ENCODE data around the gene MTO1. TPM values are rescaled to one million over a fixed set of nuclear protein-coding genes. Genes with fewer than 3 reads are reported as not detected.

The MTO1 gene, protein sequence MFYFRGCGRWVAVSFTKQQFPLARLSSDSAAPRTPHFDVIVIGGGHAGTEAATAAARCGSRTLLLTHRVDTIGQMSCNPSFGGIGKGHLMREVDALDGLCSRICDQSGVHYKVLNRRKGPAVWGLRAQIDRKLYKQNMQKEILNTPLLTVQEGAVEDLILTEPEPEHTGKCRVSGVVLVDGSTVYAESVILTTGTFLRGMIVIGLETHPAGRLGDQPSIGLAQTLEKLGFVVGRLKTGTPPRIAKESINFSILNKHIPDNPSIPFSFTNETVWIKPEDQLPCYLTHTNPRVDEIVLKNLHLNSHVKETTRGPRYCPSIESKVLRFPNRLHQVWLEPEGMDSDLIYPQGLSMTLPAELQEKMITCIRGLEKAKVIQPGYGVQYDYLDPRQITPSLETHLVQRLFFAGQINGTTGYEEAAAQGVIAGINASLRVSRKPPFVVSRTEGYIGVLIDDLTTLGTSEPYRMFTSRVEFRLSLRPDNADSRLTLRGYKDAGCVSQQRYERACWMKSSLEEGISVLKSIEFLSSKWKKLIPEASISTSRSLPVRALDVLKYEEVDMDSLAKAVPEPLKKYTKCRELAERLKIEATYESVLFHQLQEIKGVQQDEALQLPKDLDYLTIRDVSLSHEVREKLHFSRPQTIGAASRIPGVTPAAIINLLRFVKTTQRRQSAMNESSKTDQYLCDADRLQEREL
- 22.5 TPM for polyA plus RNA-seq (2013, experiment 1 of 2; ENCODE audit: insufficient read length)
- polyA plus RNA-seq (2013, experiment 2 of 2; ENCODE audit: insufficient read length), result 23.9 TPM

DNA sequence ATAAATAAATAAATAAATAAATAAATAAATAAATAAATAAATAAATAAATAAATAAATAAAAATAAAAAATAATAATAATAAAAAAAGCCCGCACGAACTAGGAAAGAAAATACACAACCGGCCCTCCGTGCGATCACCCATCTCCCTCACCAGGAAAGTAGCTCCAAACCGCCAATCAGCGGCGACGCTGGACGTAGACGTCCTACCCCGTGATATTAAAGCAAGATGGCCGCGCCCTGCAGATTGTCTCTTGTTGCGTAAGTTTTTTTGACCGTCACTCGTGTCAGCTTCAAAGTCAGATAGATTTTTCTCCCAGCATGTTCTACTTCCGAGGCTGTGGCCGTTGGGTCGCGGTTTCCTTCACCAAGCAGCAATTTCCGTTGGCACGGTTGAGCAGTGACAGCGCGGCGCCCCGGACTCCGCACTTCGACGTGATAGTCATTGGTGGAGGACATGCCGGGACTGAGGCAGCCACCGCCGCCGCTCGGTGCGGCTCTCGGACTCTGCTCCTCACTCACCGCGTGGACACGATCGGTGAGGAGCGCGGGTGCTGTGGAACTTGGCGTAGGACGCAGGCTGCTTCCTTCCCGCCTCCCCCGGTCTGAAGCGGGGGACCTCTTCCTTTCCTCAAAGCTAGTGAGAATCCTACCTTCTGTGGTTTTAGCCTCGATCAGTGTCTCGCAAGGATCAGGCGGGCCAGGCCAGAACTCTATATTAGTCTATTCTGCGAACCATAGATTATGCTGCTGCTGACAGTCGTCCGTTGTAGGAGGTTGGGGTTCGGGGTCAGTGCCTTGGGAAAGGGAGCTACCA lies at the start of gene MTO1:
Gene MTO1, plus strand, starts transcription at position 201 of the 814 bp plus-strand sequence. Its CDS starts 118 bp downstream, at position 319.
- DNase-seq, result peak; percentile 92

DNA sequence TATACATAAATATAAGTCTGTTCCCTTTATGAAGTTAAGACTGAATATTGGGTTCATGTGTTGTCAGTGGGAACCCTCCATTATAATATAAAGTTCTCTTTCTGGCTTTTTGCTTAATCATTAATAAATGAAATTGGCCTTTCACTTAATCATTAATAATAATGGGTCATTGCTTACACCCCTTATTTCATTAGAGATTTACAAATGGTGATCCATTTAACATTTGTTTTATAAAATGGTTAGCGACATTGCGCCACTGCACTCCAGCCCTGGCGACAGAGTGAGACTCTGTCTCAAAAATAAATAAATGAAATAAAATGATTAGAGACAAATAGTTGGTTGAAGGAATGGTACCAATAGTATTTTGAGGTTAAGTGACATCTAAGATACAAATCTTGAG lies 48.4 kb upstream of the MTO1 start:
- no peak for DNase-seq

DNA sequence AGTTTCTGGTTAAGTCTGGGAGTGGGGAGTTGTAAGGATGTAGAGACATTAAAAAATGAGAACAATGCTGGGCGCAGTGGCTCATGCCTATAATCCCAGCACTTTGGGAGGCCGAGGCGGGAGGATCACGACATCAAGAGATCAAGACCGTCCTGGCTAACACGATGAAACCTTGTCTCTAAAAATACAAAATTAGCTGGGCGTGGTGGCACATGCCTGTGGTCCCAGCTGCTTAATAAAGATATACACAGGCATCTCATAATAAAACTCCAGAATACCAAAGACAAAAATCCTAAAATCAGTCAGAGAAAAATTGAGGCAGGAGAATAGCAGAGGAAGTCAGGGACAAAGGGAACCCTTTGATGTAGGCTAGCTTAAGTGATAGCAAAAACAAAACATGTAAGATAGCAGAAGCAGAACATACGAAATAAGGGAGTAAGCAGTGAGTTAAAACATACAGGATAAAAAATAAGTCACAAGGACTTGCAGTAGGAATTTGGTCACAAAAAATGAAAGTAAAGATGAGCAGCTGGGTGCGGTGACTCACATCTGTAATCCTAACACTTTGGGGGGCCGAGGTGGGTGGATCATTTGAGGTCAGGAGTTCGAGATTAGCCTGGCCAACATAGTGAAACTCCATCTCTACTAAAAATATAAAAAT lies 43.3 kb upstream of the MTO1 start:
- peak; percentile 17 for DNase-seq

DNA sequence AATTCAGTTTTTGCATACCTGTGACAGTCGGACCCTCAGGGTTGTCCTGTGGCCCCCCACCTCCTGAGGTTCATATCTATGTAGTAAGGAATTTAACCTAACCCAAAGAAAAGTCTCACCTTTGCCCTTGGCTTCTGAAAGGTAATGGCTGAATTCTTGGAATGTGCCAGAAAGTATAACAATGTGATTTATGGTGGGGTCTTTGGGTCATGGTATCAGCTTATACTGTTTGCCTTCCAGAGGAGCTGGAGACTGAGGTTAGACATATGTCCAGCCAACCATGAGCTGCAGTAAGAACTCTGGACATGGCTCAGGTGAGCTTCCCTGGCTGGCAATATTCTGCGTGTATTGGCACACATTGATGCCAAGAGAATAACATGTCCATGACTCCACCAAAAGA lies 40.0 kb upstream of the MTO1 start:
- no peak for DNase-seq

DNA sequence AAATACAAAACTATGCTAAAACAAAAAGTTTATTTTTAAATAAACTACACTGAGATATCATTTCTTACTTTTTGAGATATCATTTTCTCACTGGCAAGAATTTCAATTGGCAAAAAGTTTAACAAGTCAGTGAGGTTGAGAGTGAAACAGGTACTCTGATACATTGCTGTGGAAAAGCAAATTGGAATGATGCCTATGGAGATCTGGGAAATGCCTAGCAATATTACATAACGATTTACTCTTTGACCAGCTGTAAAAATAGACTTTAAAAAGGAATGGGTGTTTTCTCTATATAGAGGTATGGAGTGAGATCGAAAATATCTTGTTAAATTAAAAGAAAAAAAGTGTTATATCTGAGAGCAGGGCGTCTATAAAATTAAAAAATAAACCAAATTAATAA lies 26.3 kb upstream of the MTO1 start:
- DNase-seq, result no peak

DNA sequence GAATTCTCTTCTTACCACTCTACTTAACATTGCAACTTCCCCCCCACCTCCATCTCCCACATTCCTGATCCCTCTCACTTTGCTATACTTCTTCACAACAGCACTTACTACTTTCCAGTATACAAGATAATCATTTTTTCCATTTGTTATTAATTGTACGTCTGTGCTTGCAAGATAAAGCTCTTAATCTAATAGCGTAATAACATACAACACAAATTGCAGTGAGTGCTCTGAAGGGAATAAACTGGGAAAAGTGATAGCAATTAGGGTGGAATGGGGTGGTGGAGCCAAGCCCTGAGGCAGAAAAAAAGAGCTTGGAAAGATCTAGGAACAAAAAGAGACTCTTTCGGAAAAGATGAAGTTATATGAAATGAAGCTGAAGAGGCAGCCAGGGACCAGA lies 18.0 kb upstream of the MTO1 start:
- no peak for DNase-seq

DNA sequence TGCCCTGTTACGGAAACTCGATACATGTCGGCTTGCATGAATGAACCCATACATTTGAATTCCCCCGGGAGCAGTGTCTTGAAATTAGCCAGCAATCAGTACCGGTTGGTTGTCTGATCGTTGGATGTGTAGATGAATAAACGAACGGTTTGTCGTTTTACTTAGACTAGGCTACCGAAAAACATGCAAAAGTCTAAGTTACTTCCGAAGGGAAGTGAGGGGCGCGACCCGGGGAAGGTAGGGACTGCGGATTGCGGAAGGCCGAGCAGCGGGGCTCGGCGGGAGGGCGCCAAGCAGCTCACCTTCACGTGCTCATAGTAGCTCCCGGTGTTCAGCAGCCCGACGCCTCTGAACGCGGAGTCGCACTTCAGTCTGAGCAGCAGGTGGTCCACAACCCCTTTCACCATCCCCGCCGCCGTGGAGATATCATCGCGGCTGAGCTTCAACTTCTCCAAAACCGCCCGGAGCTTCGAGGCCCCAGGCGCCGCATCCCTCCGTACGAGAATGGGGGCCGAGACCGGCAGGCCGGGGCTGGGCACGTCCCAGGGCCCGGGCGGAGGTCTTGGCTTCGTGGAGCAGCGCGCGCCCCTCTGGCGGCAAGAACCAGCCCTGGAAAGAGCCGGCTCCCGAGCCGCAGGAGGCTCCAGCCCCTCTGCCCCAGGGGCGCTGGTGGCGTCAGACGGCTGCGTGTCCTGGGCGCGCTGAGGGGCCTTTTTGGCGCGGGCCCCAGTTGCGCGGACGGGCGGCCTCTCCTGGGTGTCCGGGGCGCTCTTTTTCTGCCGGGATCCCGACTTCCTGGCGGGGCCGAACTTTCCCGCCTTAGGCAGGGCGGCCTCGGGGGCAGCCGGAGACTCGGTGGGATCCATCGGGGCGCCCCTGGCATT lies 10.1 kb upstream of the MTO1 start:
- peak; percentile 56 for DNase-seq

DNA sequence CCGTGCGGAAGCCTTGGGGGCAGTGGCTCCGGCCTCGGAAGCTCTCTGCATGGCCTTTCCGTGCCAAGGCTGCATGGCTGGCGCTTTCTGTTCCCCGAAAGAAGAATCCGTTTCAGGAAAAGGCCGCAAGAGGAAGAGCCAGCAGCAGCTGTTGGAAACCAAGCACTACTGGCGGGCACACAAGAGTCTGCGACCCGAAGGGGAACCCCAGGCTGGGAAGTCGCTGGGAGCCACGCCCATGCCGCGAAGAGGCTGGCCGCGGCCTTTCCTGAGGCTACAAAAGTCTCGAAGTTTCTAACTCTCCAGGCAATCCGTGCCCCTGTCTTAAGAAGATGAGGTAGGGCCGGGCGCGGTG lies 9.5 kb upstream of the MTO1 start, which contains the start of gene CGAS:
Gene CGAS, minus strand, starts transcription at position 191 of the 355 bp plus-strand sequence. Its CDS starts 116 bp downstream, at position 75.
- DNase-seq, result peak; percentile 65

DNA sequence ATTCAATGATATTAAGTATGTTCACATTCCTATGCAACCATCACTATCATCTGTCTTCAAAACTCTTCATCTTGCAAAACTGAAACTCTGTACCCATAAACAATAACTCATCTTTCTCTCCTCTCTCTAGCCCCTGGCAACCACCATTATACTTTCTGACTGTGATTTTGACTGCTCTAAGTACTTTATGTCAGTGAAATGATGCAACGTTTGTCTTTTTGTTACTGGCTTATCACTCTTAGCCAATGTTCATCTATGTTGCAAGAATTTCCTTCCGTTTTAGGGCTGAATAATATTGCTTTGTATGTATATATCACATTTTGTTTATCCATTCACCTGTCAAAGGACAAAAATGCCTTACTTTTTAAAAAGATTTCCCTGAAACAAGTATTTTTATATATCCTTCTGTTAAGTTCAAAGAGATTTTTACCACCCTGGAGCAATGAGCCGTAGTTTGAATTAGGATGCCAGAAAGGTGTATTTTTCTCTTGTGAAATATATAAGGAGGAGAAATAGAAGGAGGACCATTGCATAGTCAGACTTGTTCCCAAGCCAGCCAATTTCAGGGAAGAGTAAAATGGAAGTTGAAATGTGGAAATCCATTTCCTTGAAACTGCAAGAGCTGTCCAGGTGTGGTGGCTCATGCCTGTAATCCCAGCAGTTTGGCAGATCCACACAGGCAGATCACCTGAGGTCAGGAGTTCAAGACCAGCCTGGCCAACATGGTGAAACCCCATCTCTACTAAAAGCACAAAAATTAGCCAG lies 5.5 kb upstream of the MTO1 start:
- DNase-seq, result peak; percentile 3

DNA sequence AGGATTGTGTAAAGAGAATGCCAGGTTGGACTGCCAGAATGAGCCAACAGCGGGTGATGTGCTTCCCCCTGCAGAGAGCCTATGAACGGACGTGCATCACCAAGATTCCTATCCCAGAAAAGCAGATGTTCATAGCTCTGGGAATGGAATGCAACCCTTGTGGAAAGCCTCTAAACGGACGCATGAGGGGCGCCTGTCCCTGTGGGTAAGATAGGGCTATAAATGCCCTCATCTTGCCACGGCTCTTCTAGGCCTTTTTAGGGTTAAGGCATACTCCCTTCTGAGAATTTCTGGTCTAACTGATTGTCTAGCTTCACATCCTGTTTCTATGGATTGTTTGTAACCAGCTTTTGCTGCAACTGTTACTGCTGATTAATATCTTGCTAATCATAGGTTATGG lies 2.1 kb upstream of the MTO1 start:
- peak; percentile 6 for DNase-seq

DNA sequence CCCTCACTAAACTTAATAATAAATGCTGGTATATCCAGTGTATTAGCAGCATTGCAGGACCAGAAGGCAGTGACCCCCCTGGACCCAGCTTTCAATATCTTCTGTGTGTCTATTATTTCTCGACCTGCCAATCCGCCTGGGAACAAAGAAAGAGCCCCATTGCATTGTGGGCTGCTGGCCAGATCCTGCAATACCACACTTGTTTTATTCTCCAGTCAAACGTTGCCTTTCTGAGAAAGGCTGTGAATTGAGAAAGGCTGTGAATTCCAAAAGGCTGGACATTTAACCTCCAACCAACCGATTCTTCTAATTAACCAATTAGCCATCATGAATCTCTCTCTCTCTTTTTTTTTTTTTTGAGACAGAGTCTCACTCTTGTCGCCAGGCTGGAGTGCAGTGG lies 1.5 kb upstream of the MTO1 start:
- no peak for DNase-seq

DNA sequence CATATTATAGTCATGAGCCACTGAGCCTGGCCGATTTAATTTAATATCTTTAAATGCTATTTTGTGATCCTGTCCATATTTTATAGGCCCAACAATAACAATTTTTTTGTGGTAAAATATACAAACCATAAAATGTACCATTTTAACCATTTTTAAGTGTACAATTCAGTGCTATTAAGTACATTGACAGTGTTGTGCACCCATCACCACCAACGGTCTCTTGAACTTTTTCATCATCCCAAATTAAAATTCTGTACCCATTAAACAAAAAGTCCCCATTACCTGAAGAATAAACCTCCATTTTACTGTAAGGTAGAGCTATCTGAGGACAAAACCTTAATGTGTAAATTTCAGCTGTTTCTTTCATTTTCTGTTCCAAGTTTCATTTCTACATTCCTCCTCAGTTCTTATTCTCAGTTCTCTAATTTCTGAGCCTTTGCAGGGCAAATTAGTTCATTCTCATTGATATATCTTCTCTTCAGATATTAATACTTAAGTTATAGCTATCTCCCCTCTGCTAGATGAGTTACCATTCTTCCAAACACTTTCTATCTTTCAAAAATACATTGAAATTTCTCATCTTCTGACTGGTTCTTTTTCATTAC lies 10.3 kb downstream of the MTO1 start:
- DNase-seq, result no peak

DNA sequence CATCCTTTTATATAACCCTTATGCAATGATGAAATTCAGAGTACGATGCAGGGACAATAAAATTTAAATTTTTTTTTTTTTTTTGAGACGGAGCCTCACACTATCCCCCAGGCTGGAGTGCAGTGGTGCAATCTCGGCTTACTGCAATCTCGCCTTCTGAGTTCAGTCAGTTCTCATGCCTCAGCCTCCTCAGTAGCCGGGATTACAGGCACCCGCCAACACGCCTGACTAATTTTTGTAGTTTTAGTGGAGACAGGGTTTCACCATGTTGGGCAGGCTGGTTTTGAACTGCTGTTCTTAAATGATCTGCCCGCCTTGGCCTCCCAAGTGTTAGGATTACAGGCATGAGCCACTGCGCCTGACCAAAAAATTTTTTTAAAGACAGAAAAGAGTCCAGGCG lies 15.2 kb downstream of the MTO1 start:
- DNase-seq, result no peak

DNA sequence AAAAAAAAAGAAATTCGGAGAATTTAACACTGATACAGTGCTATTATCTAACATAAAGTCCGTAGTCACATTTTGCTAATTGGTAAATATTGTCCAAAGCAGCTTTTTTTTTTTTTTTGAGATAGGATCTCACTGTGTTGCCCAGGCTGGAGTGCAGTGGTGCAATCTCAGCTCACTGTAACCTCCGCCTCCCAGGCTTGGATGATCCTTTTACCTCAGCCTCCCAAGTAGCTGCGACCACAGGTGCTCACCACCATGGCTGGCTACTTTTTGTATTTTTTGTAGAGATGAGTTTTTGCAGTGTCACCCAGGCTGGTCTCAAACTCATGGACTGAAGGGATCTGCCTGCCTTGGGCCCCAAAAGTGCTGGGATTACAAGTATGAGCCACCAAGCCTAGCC lies 15.9 kb downstream of the MTO1 start:
- no peak for DNase-seq

DNA sequence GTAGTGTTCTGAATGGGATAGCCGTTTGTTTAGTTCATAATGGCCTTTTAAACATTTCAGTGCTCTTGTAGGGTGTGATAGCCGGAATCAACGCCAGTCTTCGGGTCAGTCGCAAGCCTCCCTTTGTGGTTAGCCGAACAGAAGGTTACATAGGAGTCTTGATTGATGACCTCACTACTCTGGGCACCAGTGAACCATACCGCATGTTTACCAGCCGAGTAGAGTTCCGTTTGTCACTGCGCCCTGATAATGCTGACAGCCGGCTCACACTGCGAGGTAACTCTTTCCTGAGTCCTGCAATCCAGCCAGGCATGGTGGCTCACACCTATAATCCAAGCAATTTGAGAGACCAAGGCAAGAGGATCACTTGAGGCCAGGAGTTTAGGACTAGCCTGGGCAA lies 20.4 kb downstream of the MTO1 start:
- DNase-seq, result no peak

DNA sequence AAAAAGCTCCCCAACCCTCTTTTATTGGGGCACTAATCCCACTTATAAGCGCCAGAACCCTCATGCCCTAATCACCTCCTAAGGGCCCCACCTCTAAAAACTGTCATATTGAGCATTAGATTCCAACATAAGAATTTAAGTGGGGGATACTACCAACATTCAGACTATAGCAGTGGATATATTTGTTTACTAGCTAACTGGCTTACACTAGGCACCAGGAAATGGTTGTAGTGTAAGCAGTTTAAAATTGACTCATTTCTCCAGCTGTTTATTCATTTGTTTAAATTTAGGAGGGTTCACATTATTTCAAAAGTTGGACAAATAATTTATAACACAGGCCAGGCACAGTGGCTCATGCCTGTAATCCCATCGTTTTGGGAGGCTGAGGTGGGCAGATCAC lies 22.9 kb downstream of the MTO1 start:
- DNase-seq, result no peak

DNA sequence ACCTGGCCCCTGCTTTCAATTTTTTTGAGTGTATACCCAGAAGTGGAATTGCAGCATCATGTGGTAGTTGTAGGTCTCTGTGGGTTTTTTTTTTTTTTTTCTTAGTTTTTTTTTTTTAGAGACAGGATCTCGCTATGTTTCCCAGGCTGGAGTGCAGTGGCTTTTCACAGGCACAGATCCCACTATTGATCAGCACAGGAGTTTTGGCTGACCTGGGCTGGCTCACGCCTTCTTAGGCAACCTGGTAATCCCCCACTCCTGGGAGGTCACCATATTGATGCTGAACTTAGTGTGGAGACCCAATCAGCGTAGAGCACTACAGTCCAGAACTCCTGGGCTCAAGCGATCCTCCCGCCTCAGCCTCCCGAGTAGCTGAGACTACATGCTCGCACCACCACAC lies 25.9 kb downstream of the MTO1 start:
- DNase-seq, result no peak

DNA sequence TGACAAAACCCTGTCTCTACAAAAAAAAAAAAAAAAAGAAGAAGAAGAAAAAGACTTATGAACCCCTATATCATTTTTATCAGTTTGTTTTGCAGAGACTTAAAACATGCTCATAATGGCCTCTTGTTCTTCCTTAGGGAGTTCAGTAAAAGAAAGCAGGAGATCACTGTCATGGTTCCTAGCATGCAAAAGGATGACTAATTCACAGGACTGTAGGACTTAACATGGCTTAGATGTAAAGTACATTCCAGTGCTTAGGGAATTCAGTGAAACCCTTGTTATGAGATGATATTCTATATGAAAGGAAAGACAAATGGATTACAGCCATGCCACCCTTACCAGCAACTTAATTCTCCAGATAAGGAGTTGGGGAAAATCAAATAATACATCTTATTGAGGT lies 29.8 kb downstream of the MTO1 start:
- peak; percentile 20 for DNase-seq

DNA sequence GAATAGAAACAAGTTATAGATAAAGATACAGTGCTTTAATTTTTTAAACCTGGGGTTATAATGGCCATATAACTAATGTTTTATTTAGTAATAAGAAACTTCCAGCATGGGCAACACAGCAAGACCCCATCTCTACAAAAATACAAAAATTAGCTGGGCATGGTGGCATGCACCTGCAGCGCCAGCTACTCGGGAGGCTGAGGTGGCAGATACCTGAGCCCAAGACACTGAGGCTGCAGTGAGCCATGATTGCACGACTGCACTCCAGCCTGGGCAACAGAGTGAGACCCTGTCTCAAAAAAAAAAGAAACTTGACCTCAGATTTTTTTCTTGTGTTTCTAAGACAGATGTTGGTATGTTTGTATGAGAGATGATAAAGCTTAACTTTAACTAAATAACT lies 36.4 kb downstream of the MTO1 start:
- DNase-seq, result no peak
